ENCODE measurements around the gene TMIGD1. TPM values are rescaled to one million over a fixed set of nuclear protein-coding genes. Genes with fewer than 3 reads are reported as not detected.
A peak's percentile ranks its signal among the peaks of the same experiment; 100 is the strongest.
"Not testable (repeated sequence)": the region's sequence is repeated elsewhere in the genome, so short reads cannot be mapped to it uniquely, and the experiment has no call there.

The TMIGD1 gene
- total RNA-seq, 1 donor from 2014 or later: not detected

GRCh38 chr17:30358055-30358760 lies 24.4 kb upstream of the TMIGD1 start:
- no peak for DNase-seq (ENCODE audit: low spot score)

- no peak for DNase-seq (ENCODE audit: low spot score)
These were observed 23.6 kb upstream of the TMIGD1 start for GRCh38 chr17:30357476-30357875.

GRCh38 chr17:30354701-30355100 lies 20.8 kb upstream of the TMIGD1 start:
- DNase-seq (ENCODE audit: low spot score): no peak

- no peak for DNase-seq (ENCODE audit: low spot score)
These were observed 18.5 kb upstream of the TMIGD1 start for GRCh38 chr17:30352240-30352814.

- DNase-seq (ENCODE audit: low spot score): no peak
These were observed 17.9 kb upstream of the TMIGD1 start for GRCh38 chr17:30351735-30352134.

GRCh38 chr17:30351263-30351662 lies 17.4 kb upstream of the TMIGD1 start:
- not testable (repeated sequence) for DNase-seq (ENCODE audit: low spot score)

GRCh38 chr17:30349252-30349651 lies 15.4 kb upstream of the TMIGD1 start:
- no peak for DNase-seq (ENCODE audit: low spot score)

GRCh38 chr17:30347488-30347887 lies 13.6 kb upstream of the TMIGD1 start:
- DNase-seq (ENCODE audit: low spot score): no peak

- no peak for DNase-seq (ENCODE audit: low spot score)
These were observed 12.5 kb upstream of the TMIGD1 start for GRCh38 chr17:30346221-30346795.

GRCh38 chr17:30345527-30346075 lies 11.7 kb upstream of the TMIGD1 start:
- no peak for DNase-seq (ENCODE audit: low spot score)

GRCh38 chr17:30345089-30345433 lies 11.2 kb upstream of the TMIGD1 start:
- no peak for DNase-seq (ENCODE audit: low spot score)

GRCh38 chr17:30344283-30345088 lies 10.6 kb upstream of the TMIGD1 start:
- peak; percentile 52 for DNase-seq (ENCODE audit: low spot score)

GRCh38 chr17:30343796-30344195 lies 9.9 kb upstream of the TMIGD1 start:
- no peak for DNase-seq (ENCODE audit: low spot score)

GRCh38 chr17:30343244-30343643 lies 9.4 kb upstream of the TMIGD1 start:
- DNase-seq (ENCODE audit: low spot score): not testable (repeated sequence)

- DNase-seq (ENCODE audit: low spot score): no peak
These were observed 7.9 kb upstream of the TMIGD1 start for GRCh38 chr17:30341703-30342249.

- DNase-seq (ENCODE audit: low spot score): no peak
These were observed 7.0 kb upstream of the TMIGD1 start for GRCh38 chr17:30340801-30341356.

- DNase-seq (ENCODE audit: low spot score): no peak
These were observed 5.2 kb upstream of the TMIGD1 start for GRCh38 chr17:30339086-30339485.

GRCh38 chr17:30337393-30337999 lies 3.6 kb upstream of the TMIGD1 start:
- peak; percentile 6 for DNase-seq (ENCODE audit: low spot score)

- peak; percentile 33 for DNase-seq (ENCODE audit: low spot score)
These were observed 2.7 kb upstream of the TMIGD1 start for GRCh38 chr17:30336369-30337171.

GRCh38 chr17:30334421-30334820 lies 564 bp upstream of the TMIGD1 start:
- DNase-seq (ENCODE audit: low spot score): peak; percentile 7
